Neural crest cell (in vitro differentiated cells): Measurements from ENCODE around the gene PRAMEF26. TPM values are rescaled to one million over a fixed set of nuclear protein-coding genes. Genes with fewer than 3 reads are reported as not detected.
"Not testable (repeated sequence)": the region's sequence is repeated elsewhere in the genome, so short reads cannot be mapped to it uniquely, and the experiment has no call there.

ENCODE experiments used
- DNase-seq: peaks from one replicate; pipeline ENCODE4 v3.0.0; 2021; ENCODE audit warnings: low read depth, mixed read lengths, low spot score
- H3K27ac Mint-ChIP-seq: one replicate; pipeline ENCODE4 v1.8.0; 2021; ENCODE audit warnings: mild to moderate bottlenecking, mixed read lengths; ENCODE audit not compliant: unreplicated experiment
- H3K27me3 Mint-ChIP-seq: 2 replicates; pipeline ENCODE4 v1.8.0; 2021; ENCODE audit warnings: low read depth, mild to moderate bottlenecking, mixed read lengths
- H3K36me3 Mint-ChIP-seq: 2 replicates; pipeline ENCODE4 v1.8.0; 2021; ENCODE audit warnings: low read depth, mild to moderate bottlenecking, mixed read lengths
- H3K4me1 Mint-ChIP-seq: 2 replicates; pipeline ENCODE4 v1.8.0; 2021; ENCODE audit warnings: mixed read lengths
- H3K4me3 Mint-ChIP-seq: one replicate; pipeline ENCODE4 v1.8.0; 2021; ENCODE audit warnings: mild to moderate bottlenecking, mixed read lengths
- H3K9me3 Mint-ChIP-seq: 2 replicates; pipeline ENCODE4 v1.8.0; 2021; ENCODE audit warnings: mixed read lengths
- long read RNA-seq: library from polyadenylated mRNA; unstranded; transcript quantifications from one replicate; pipeline ENCODE4 v2.0.0, GENCODE V29; 2020
- total RNA-seq: library from RNA; stranded (reverse); gene quantifications from 2 replicates; pipeline ENCODE4 v1.2.1, GENCODE V29; 2021

Gene PRAMEF26
- total RNA-seq, result not detected in 2 replicates
- long read RNA-seq, result 0 reads

DNA sequence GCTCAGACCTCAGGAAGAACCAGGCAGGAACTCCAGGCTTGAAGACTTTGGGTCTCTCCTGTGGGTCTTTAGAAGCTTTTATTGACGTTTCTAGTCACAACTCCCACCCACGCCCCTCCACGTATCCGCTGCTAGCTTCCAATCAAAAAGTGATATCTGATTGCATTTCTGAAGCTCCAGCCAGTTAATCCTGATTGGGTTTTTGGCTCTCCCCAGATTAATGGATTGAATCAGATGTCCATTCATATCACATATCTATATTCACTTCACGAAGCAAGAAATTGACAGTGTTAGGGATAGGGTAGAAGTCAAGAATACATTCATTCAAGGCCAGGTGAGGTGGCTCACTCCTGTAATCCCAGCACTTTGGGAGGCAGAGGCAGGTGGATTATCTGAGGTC is at the start of gene PRAMEF26:
Gene PRAMEF26, minus strand, starts transcription at position 101 of the 400 bp plus-strand sequence. CDS start 2,914 bp downstream, outside the sequence.
- H3K9me3 Mint-ChIP-seq, H3K4me3 Mint-ChIP-seq, H3K36me3 Mint-ChIP-seq, H3K4me1 Mint-ChIP-seq, H3K27me3 Mint-ChIP-seq, DNase-seq, H3K27ac Mint-ChIP-seq: not testable (repeated sequence)

- H3K4me1 Mint-ChIP-seq, DNase-seq, H3K9me3 Mint-ChIP-seq, H3K4me3 Mint-ChIP-seq, H3K27ac Mint-ChIP-seq, H3K36me3 Mint-ChIP-seq, H3K27me3 Mint-ChIP-seq: not testable (repeated sequence)
Measured at GRCh38 chr1:13201309-13201708, 45.5 kb upstream of the PRAMEF26 start, which contains the start of gene PRAMEF13. Gene PRAMEF13, minus strand, starts transcription at chr1:13201409. Its CDS starts 1,820 bp downstream, at chr1:13199589.

GRCh38 chr1:13171548-13171947 is 15.7 kb upstream of the PRAMEF26 start, which contains the start of gene PRAMEF9:
Gene PRAMEF9, plus strand, starts transcription at chr1:13171848. Its CDS starts 3,433 bp downstream, at chr1:13175281.
- not testable (repeated sequence) for H3K9me3 Mint-ChIP-seq, H3K27ac Mint-ChIP-seq, H3K4me3 Mint-ChIP-seq, H3K36me3 Mint-ChIP-seq, DNase-seq, H3K27me3 Mint-ChIP-seq, H3K4me1 Mint-ChIP-seq

- DNase-seq, H3K4me3 Mint-ChIP-seq, H3K4me1 Mint-ChIP-seq, H3K27ac Mint-ChIP-seq, H3K36me3 Mint-ChIP-seq, H3K9me3 Mint-ChIP-seq, H3K27me3 Mint-ChIP-seq: not testable (repeated sequence)
Measured at GRCh38 chr1:13165531-13165930, 9.7 kb upstream of the PRAMEF26 start, which contains the start of gene HNRNPCL4. Gene HNRNPCL4, minus strand, starts transcription at chr1:13165631. Its CDS starts 164 bp downstream, at chr1:13165467.

DNA sequence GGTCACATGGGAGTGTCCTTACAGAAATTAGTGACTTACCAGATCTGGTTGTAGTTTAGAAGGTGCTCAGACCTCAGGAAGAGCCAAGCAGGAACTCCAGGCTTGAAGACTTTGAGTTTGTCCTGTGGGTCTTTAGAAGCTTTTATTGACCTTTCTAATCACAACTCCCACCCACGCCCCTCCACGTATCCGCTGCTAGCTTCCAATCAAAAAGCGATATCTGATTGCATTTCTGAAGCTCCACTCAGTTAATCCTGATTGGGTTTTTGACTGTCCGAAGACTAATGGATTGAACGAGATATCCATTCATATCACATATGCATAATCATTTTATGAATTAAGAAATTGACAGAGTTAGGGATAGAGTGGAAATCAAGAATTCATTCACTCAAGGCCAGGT is 39.1 kb downstream of the PRAMEF26 start, which contains the start of gene HNRNPCL2:
Gene HNRNPCL2, minus strand, starts transcription at position 101 of the 400 bp plus-strand sequence. CDS start 454 bp downstream, outside the sequence.
- H3K4me1 Mint-ChIP-seq, H3K4me3 Mint-ChIP-seq, DNase-seq, H3K27ac Mint-ChIP-seq, H3K36me3 Mint-ChIP-seq, H3K27me3 Mint-ChIP-seq: not testable (repeated sequence)
- peaks cover 17% of the 10 kb centered on the region for H3K9me3 Mint-ChIP-seq

Other genes with a start within 250 kb of the PRAMEF26 start
- not detected in 2 replicates for gene PRAMEF7, start 239.4 kb downstream of the PRAMEF26 start, total RNA-seq
- not detected in 2 replicates for gene PRAMEF6, start 208.4 kb downstream of the PRAMEF26 start, total RNA-seq
- gene PRAMEF27, start 99.4 kb downstream of the PRAMEF26 start, total RNA-seq, result not detected in 2 replicates
- not detected in 2 replicates for gene HNRNPCL3, start 95.2 kb downstream of the PRAMEF26 start, total RNA-seq
- not detected in 2 replicates for gene PRAMEF25, start 85.2 kb downstream of the PRAMEF26 start, total RNA-seq
- not detected in 2 replicates for gene HNRNPCL2, start 39.2 kb downstream of the PRAMEF26 start, total RNA-seq
- not detected in 2 replicates for gene HNRNPCL4, start 9.6 kb upstream of the PRAMEF26 start, total RNA-seq
- not detected in 2 replicates for gene PRAMEF9, start 15.8 kb upstream of the PRAMEF26 start, total RNA-seq
- gene PRAMEF13, start 45.4 kb upstream of the PRAMEF26 start, total RNA-seq, result not detected in 2 replicates
- gene PRAMEF18, start 70.1 kb upstream of the PRAMEF26 start, total RNA-seq, result not detected in 2 replicates
- not detected in 2 replicates for gene PRAMEF5, start 98.2 kb upstream of the PRAMEF26 start, total RNA-seq
- gene PRAMEF8, start 129.1 kb upstream of the PRAMEF26 start, total RNA-seq, result not detected in 2 replicates
- not detected in 2 replicates for gene PRAMEF33, start 147.5 kb upstream of the PRAMEF26 start, total RNA-seq
- not detected in 2 replicates for gene PRAMEF15, start 159.6 kb upstream of the PRAMEF26 start, total RNA-seq
- not detected in 2 replicates for gene PRAMEF14, start 191.1 kb upstream of the PRAMEF26 start, total RNA-seq
- gene PRAMEF19, start 215.9 kb upstream of the PRAMEF26 start, total RNA-seq, result not detected in 2 replicates
- not detected in 2 replicates for gene PRAMEF17, start 233.6 kb upstream of the PRAMEF26 start, total RNA-seq